ENCODE results near the gene SERINC5.

- TF ChIP-seq CTCF (IDR thresholded peaks at IDR 0.05) = no peak
- no peak for TF ChIP-seq STAT6 (CRISPR knock-in tag; conservative IDR thresholded peaks at IDR 0.05; ENCODE audit: low read depth)
- TF ChIP-seq E2F4 (CRISPR knock-in tag; IDR thresholded peaks at IDR 0.05; ENCODE audit: borderline replicate concordance, low read depth) = no peak
- TF ChIP-seq AFF4 (CRISPR knock-in tag; IDR thresholded peaks at IDR 0.05; ENCODE audit: borderline replicate concordance) = no peak
- TF ChIP-seq USF2 (CRISPR knock-in tag; IDR thresholded peaks at IDR 0.05) = no peak
Measured at GRCh38 chr5:80254767-80255430, 949 bp downstream of the SERINC5 start.

Measured in WTC11 (cell line).